ENCODE results near the gene SYP. TPM values are rescaled to one million over a fixed set of nuclear protein-coding genes. Genes with fewer than 3 reads are reported as not detected.

SYP gene
- 0.75 and 0.79 TPM in 2 replicates for total RNA-seq (2022)
- Bru-seq, nascent RNA, result percentile 21 among the genes with signal in this experiment
- BruChase-seq, experiment 1, labeled RNA remaining after a 6-hour chase, result percentile 22 among the genes with signal in this experiment
- percentile 26 among the genes with signal in this experiment for BruChase-seq, experiment 2, labeled RNA remaining after a 2-hour chase
- long read RNA-seq, partial matches to known transcripts, result 0 of 4 reads
- long read RNA-seq, other reads (novel, unspliced or antisense), result 4 of 4 reads

DNA sequence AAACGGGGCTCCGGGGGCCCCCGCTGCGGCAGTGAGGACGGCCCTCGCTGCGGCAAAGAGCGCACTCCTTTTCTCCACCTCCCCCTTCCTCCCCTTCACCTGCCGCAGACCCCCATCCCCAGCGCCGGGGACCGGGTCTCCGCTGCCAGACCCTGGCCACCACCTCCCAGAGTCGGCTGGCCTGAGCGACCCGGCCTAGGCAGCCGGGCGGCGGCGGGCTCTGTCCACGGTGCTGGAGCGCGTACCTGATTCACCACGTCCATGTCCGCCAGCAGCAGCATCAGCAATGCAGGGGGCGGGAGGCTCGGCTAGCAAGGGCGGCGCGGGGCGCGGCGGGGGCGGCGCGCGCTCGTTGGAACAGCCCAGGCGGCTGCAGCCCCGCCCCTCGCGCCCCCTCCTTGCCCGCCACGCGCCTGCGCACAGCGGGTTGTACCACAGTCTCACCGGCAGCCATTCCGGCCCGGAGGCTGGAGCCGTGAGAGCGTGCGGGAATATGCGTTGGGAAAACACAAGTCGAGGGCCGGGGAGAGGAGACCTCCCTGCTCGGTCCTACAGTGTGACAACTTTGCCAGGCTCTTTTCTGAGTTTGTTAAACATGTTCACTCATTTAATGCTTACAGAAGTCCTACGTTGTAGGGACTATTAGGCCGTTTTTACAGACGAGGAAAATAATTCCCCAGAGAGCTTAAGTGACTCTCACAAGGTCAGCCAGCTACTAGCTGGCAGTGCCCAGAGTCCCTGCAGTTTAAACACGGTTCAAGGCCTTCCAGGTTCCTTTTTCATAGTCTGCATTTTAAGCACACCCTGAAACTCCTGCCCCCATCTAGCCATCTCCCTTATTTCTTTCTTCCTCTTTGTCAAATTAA lies at the start of gene SYP:
SYP (minus strand) TSS at position 288 of the 866 bp plus-strand sequence; CDS start at position 281, 7 bp downstream.
- ChIA-PET POLR2A (interaction anchor here (0.5 to 1.5 kb wide), 3 partner anchors 9 to 45 kb away, joined by 3 to 7 read pairs (median 4); no protein-coding TSS in a partner anchor), CTCF (interaction anchor here (0.5 to 0.7 kb wide), 2 partner anchors 198 to 639 kb away, joined by 3 read pairs; partner anchors contain the start of gene GRIPAP1)
- Mint-ChIP-seq H3K4me3 (ENCODE audit: unreplicated experiment) (peak within 1 kb of the TSS; percentile 39), H3K4me1 (ENCODE audit: insufficient read depth, unreplicated experiment) (no peaks in the 10 kb centered on the region), H3K27ac (ENCODE audit: low read depth, unreplicated experiment) (no peak within 1 kb of the TSS), H3K9me3 (ENCODE audit: unreplicated experiment) (peaks cover 12% of the 10 kb centered on the region), H3K36me3 (ENCODE audit: insufficient read depth, unreplicated experiment) (no peaks in the 10 kb centered on the region), H3K27me3 (ENCODE audit: insufficient read depth, unreplicated experiment) (peaks cover 15% of the 10 kb centered on the region)
- TF ChIP-seq CTCF (IDR thresholded peaks at IDR 0.05; ENCODE audit: unreplicated experiment), result no peak
- intact Hi-C loops (cut with micrococcal nuclease), result loop anchor here (10.0 kb wide), 1 partner anchor 555 kb away; no protein-coding TSS in a partner anchor
- DNase-seq (ENCODE audit: unreplicated experiment), result peak; percentile 80
- BruUV-seq (replicated peaks), result TSS peak; percentile 47

- Mint-ChIP-seq H3K27me3 (ENCODE audit: insufficient read depth, unreplicated experiment) (no peaks in the 10 kb centered on the region), H3K27ac (ENCODE audit: low read depth, unreplicated experiment) (no peak overlapping the region), H3K36me3 (ENCODE audit: insufficient read depth, unreplicated experiment) (peaks cover 17% of the 10 kb centered on the region), H3K4me3 (ENCODE audit: unreplicated experiment) (no peak overlapping the region), H3K4me1 (ENCODE audit: insufficient read depth, unreplicated experiment) (no peaks in the 10 kb centered on the region), H3K9me3 (ENCODE audit: unreplicated experiment) (no peaks in the 10 kb centered on the region)
- intact Hi-C loops (cut with micrococcal nuclease), result no loop called here
- no peak for DNase-seq (ENCODE audit: unreplicated experiment)
- ChIA-PET POLR2A (interaction anchor here (0.6 to 1.6 kb wide), 2 partner anchors 10 to 14 kb away, joined by 3 read pairs; no protein-coding TSS in a partner anchor), CTCF (no interaction called here)
- no TSS peak for BruUV-seq (replicated peaks)
- no peak for TF ChIP-seq CTCF (IDR thresholded peaks at IDR 0.05; ENCODE audit: unreplicated experiment)
Measured at GRCh38 chrX:49249616-49250015, 49.6 kb upstream of the SYP start.

GRCh38 chrX:49249071-49249470 lies 49.1 kb upstream of the SYP start:
- POLR2A ChIA-PET, result interaction anchor here (0.9 to 1.6 kb wide), 2 partner anchors 10 kb away, joined by 3 read pairs; no protein-coding TSS in a partner anchor
- Mint-ChIP-seq H3K27me3 (ENCODE audit: insufficient read depth, unreplicated experiment) (no peaks in the 10 kb centered on the region), H3K27ac (ENCODE audit: low read depth, unreplicated experiment) (no peak overlapping the region), H3K36me3 (ENCODE audit: insufficient read depth, unreplicated experiment) (peaks cover 17% of the 10 kb centered on the region), H3K9me3 (ENCODE audit: unreplicated experiment) (peaks cover 4% of the 10 kb centered on the region), H3K4me3 (ENCODE audit: unreplicated experiment) (no peak overlapping the region), H3K4me1 (ENCODE audit: insufficient read depth, unreplicated experiment) (no peaks in the 10 kb centered on the region)
- DNase-seq (ENCODE audit: unreplicated experiment), result no peak
- intact Hi-C loops (cut with micrococcal nuclease), result no loop called here
- CTCF ChIA-PET, result no interaction called here
- TF ChIP-seq CTCF (IDR thresholded peaks at IDR 0.05; ENCODE audit: unreplicated experiment), result no peak
- no TSS peak for BruUV-seq (replicated peaks)

Data from MCF 10A (cell line).